Muscle of arm (tissue), 12 donors: ENCODE data around the gene SAMD1. TPM values are rescaled to one million over a fixed set of nuclear protein-coding genes. Genes with fewer than 3 reads are reported as not detected.
"Not testable (repeated sequence)": the region's sequence is repeated elsewhere in the genome, so short reads cannot be mapped to it uniquely, and the experiment has no call there.

ENCODE experiments used
- DNase-seq: peaks from one replicate; pipeline ENCODE4 v3.0.0-alpha.2; 2013
- polyA plus RNA-seq, 12 donors: library from polyadenylated mRNA; unstranded; fragments of 120-200 nt; gene quantifications; one replicate each; pipeline ENCODE4 v1.2.1, GENCODE V29; 2013; ENCODE audit not compliant: insufficient read length in 12 of 12

Gene SAMD1
- polyA plus RNA-seq, 12 donors, result 24.7 to 61.1 (median 39.3) TPM; not detected in 1

- DNase-seq, result no peak
Measured at GRCh38 chr19:14063105-14063504, 27.4 kb downstream of the SAMD1 start.

GRCh38 chr19:14062558-14062855 lies 28.0 kb downstream of the SAMD1 start:
- no peak for DNase-seq

GRCh38 chr19:14061751-14062557 lies 28.6 kb downstream of the SAMD1 start, which contains the start of gene PALM3:
Gene PALM3 (minus strand): TSS chr19:14062076. CDS start chr19:14061980, 96 bp downstream.
- DNase-seq, result no peak

GRCh38 chr19:14061081-14061749 lies 29.3 kb downstream of the SAMD1 start:
- no peak for DNase-seq

GRCh38 chr19:14059652-14060155 lies 30.8 kb downstream of the SAMD1 start:
- no peak for DNase-seq

GRCh38 chr19:14059093-14059480 lies 31.5 kb downstream of the SAMD1 start:
- no peak for DNase-seq

- DNase-seq, result no peak
Measured at GRCh38 chr19:14058182-14059092, 32.1 kb downstream of the SAMD1 start.

- DNase-seq, result no peak
Measured at GRCh38 chr19:14056741-14057356, 33.7 kb downstream of the SAMD1 start.

GRCh38 chr19:14056069-14056666 lies 34.4 kb downstream of the SAMD1 start:
- DNase-seq, result no peak

GRCh38 chr19:14055396-14055795 lies 35.2 kb downstream of the SAMD1 start:
- no peak for DNase-seq

GRCh38 chr19:14054721-14055120 lies 35.8 kb downstream of the SAMD1 start:
- DNase-seq, result no peak

GRCh38 chr19:14054099-14054498 lies 36.5 kb downstream of the SAMD1 start:
- DNase-seq, result no peak

GRCh38 chr19:14053500-14053899 lies 37.1 kb downstream of the SAMD1 start:
- DNase-seq, result no peak

- no peak for DNase-seq
Measured at GRCh38 chr19:14053032-14053431, 37.5 kb downstream of the SAMD1 start.

- DNase-seq, result no peak
Measured at GRCh38 chr19:14052470-14052869, 38.1 kb downstream of the SAMD1 start.

GRCh38 chr19:14051980-14052379 lies 38.6 kb downstream of the SAMD1 start:
- DNase-seq, result no peak

GRCh38 chr19:14050961-14051360 lies 39.6 kb downstream of the SAMD1 start:
- DNase-seq, result not testable (repeated sequence)

GRCh38 chr19:14050512-14050911 lies 40.0 kb downstream of the SAMD1 start:
- DNase-seq, result no peak

GRCh38 chr19:14048443-14049153 lies 42.0 kb downstream of the SAMD1 start:
- DNase-seq, result no peak

GRCh38 chr19:14047866-14048265 lies 42.7 kb downstream of the SAMD1 start:
- not testable (repeated sequence) for DNase-seq
